Amniotic stem cell (primary cell): Measurements from ENCODE around the gene S1PR3.

ENCODE experiments used
- DNase-seq: peaks from one replicate; lab custom pipeline; 2025; lab: John Stamatoyannopoulos, UW

Gene S1PR3

GRCh38 chr9:89009546-89009840 lies 18.2 kb downstream of the S1PR3 start:
- DNase-seq = no peak

GRCh38 chr9:89010056-89010455 lies 18.8 kb downstream of the S1PR3 start:
- no peak for DNase-seq

GRCh38 chr9:89010526-89011111 lies 19.4 kb downstream of the S1PR3 start:
- DNase-seq = no peak

- DNase-seq = no peak
Measured at GRCh38 chr9:89011683-89012082, 20.4 kb downstream of the S1PR3 start.

- no peak for DNase-seq
Measured at GRCh38 chr9:89012294-89013042, 21.2 kb downstream of the S1PR3 start.

DNA sequence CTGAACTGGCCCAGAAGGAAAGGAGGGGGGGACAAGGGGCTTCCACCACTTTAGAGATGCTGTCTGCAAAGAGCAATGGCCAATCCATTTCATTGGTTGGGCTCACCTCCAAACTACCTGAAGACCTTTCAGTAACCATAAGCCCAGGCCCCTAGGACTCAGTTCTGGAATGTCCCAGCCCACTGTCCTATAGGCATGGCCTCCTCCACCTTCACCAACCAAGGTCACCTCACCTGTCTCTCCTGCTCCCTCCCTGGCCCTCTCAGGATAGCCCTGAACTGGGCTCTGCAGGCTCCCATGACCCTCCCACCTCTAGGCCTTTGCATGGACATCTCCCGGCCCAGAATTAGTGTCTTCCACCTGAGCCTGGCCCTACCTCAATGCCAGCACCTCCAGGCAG lies 22.4 kb downstream of the S1PR3 start:
- DNase-seq = no peak

DNA sequence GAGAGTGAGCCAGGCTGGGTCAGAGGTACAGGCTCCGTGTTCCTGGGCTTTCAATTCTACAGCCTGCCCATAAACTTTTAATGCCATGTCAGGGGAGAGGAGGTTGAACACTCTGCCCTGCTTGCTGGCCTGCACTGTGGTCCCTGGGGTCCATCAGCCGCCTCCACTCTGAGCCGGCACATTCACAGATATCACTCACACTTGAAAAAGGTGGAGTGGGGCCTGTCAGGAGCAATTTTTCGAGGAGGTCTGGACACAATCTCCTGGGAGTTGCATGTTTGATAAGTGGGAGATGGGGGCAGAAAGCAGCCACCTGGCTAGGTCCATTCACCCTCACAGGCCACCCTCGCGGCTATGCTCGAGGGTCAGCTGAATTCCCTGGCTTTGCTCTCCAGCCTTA lies 22.9 kb downstream of the S1PR3 start:
- DNase-seq = no peak

GRCh38 chr9:89015336-89015735 lies 24.1 kb downstream of the S1PR3 start:
- no peak for DNase-seq

DNA sequence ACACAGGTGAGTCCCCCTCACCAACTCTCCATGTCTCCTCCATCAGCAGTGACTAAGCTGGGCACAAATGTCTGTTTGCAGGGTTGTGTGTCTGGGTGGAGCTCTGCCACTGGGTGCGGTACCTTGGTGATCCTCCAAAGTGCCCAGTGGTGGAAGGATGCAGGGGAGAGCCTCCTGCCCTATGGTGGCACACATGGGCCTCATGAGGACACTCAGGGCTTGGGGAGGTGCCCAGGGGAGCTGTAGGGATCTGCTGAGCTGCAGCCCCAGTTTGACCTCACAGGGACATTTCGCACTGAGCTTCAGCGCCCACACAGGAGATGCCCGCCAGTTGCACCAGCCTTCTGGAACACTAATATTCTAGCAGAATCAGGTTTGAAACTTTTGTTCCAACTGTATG lies 29.5 kb downstream of the S1PR3 start:
- no peak for DNase-seq

- peak; percentile 66 for DNase-seq
Measured at GRCh38 chr9:89021154-89021803, 30.0 kb downstream of the S1PR3 start.

DNA sequence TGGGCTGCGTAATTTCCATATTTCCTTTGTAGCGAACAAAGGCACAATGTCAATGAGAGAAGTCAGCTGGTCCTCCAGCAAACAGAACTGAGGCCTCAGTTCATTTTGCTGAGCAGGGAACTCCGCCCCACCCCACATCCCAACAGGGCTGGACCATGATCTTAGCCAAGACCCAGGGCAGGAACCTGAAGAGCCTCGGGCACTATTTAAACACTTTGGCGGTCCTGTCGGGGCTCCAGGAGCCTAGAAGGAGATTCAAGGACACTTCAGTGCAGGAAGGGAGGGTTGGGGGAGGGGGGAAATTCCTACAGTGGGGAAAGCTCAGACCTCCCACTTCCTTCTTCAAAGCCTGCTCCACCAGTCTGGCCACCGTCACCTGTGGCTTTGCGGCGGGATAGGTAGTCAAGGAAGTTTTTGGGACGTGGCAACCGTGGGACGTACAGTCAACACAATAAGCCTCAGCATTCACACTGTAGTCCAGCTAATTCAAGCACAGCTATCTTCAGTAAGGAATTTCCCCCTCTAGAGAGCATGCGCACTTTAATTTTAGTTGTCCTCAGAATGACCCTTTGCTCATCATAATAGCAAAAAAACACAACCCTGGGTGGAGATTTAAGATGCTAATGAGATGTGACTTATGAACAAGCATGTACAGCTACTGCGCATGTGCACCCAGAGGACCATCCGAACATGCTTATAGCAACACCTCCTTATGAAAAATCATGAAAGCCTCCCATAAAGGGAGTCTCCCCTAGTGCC lies 30.9 kb downstream of the S1PR3 start:
- DNase-seq = no peak

DNA sequence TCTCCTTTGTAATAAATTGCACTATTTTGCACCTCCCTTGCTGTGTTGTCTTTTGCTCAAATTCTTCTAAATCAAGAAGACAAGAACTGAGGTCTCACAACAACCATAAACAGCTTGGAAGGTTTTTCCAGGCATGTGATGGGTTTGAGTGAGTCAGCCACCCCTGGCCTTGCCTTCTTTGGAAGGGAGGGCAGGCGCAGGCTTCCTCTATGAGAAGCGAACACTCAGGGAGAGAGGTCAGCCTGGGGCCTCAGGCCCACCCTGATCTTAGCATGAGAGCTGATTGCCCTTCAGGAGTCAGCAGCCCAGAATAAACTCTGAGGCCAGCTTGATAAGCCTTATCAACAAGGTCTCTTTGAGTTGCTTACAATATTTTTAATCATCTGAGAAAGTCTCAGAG lies 31.6 kb downstream of the S1PR3 start:
- no peak for DNase-seq

GRCh38 chr9:89023740-89024139 lies 32.5 kb downstream of the S1PR3 start:
- no peak for DNase-seq

DNA sequence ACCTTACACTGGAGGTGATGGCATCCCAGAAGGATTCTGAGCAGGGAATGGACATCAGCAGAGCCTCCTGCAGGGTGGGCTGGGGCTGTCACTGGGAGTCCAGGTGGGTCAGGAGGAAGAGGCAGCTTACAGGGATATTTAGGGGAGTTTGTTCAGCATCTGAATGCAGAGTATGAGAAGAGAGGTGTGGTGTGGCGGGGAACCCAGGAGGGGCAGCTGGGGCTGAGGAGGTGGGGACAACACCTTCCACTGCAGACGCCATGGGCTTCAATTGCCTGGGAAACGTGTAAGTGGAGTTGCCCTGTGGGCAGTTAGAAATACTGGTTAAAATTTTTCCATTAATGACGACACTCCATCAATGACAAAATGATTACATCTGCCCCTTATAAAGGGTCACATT lies 33.5 kb downstream of the S1PR3 start:
- DNase-seq = no peak

- no peak for DNase-seq
Measured at GRCh38 chr9:89025553-89025952, 34.3 kb downstream of the S1PR3 start.

DNA sequence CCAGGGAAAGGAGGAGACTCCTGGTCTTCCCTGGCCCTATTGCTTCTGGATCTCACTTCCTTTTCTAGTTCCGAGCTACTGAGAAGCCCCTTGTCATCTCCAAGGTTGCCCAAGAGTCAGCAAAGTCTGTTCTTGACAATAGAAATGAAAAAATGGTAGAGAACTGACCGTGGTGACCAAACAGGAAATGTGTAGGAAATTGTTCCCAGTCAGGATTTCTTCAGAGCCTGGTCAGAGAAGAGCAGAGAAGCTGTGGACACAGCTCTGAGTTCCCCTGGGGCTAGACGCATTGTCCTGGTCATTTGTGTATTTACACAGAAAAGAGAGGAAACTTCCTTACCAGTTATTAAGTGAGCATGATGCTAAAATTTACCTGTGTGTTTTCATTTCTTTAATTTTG lies 35.6 kb downstream of the S1PR3 start:
- no peak for DNase-seq

- no peak for DNase-seq
Measured at GRCh38 chr9:89029788-89030187, 38.5 kb downstream of the S1PR3 start.

DNA sequence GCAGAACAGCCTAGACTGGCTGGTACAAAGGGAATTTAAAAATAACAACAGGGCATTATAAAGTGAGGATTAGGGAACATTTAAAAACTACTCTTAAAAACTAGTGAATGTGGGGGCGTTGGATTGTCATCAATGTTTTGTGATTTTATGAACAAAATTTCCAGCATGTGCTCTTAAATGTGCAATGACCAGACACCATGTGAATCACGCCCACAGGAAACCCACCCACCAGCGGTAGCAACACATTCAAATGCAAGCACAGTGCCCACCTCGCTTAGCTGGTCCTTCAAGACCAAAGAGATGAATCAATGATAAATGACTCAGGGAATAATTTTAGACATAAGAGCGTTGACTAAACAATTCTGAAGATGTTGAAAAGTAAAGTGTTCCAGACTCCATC lies 40.9 kb downstream of the S1PR3 start:
- DNase-seq = no peak

GRCh38 chr9:89032661-89033060 lies 41.4 kb downstream of the S1PR3 start:
- DNase-seq = no peak

DNA sequence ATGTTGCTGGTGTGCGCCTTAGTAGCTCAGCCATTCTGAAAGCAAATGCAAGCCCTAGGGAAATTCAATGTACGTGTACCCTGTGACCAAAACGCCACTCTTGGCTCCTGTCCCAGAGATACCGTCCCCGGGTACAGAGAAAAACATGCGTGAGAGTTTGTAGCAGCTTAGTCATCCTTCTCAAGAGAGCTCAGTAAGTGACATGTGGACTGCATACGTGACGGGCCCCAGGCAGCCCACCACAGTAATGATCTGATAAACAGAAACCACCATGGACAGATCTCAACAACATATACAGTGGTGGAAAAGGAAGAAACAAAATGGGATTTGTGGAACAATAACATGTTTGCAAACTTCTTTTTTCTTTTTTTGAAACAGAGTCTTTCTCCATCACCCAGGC lies 45.1 kb downstream of the S1PR3 start:
- no peak for DNase-seq

GRCh38 chr9:89036891-89037290 lies 45.6 kb downstream of the S1PR3 start:
- no peak for DNase-seq

- no peak for DNase-seq
Measured at GRCh38 chr9:89037346-89037745, 46.1 kb downstream of the S1PR3 start.

- no peak for DNase-seq
Measured at GRCh38 chr9:89037891-89038290, 46.6 kb downstream of the S1PR3 start.
